Endothelial cell of umbilical vein (primary cell): Measurements from ENCODE around the gene SELENOM.

Source experiments
- EZH2 ChIP-seq: IDR thresholded peaks from 2 replicates; pipeline ENCODE4 v1.6.1; 2012; ENCODE audit warnings: borderline replicate concordance, low read depth, mild to moderate bottlenecking, moderate library complexity, low read length, inconsistent platforms; ENCODE audit not compliant: severe bottlenecking
- TF ChIP-seq, protein P1 (sequence below), 2 donors: IDR thresholded peaks; 1 replicate in 1 of 2; 2 replicates in 1 of 2; pipeline ENCODE4 v1.5.1; 2011; ENCODE audit warnings: low read length in 2 of 2, mild to moderate bottlenecking in 2 of 2, moderate library complexity in 2 of 2, control low read depth in 1 of 2, inconsistent platforms in 1 of 2, low read depth in 1 of 2; ENCODE audit not compliant: insufficient read depth in 1 of 2; ENCODE audit errors: extremely low read depth in 1 of 2

DNA sequence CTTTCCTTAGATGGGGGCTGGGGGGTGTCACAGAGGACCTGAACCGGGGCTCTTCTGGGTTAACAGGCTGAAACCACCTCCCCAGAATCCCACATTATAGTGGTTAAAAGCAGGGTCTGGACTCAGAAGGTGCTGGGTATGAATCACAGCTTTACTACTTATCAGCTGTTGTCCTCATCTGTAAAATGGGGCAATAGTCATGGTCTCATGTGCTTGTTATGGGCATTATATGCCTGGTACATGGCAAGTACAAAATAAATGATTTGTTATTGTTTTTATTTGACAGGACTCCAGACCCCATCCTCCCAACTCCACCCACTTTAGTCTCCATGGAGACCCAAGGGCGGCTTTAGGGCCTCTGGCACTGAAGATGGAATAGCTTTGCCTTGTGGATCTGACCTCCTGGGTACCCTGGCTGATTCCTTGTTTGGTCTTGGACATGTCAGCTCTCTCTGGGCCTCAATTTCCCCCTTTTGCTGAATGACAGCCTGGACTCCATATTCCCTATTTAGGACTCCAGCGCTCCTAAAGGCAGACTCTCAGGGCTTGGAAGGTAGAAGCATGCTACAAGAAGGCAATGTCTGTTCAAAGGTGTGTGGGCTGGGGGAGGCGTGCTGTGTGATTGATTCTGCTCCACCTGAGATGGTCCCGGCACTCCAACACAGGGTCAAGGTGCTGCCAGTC, 27.1 kb downstream of the SELENOM start:
- TF ChIP-seq, protein P1, sequence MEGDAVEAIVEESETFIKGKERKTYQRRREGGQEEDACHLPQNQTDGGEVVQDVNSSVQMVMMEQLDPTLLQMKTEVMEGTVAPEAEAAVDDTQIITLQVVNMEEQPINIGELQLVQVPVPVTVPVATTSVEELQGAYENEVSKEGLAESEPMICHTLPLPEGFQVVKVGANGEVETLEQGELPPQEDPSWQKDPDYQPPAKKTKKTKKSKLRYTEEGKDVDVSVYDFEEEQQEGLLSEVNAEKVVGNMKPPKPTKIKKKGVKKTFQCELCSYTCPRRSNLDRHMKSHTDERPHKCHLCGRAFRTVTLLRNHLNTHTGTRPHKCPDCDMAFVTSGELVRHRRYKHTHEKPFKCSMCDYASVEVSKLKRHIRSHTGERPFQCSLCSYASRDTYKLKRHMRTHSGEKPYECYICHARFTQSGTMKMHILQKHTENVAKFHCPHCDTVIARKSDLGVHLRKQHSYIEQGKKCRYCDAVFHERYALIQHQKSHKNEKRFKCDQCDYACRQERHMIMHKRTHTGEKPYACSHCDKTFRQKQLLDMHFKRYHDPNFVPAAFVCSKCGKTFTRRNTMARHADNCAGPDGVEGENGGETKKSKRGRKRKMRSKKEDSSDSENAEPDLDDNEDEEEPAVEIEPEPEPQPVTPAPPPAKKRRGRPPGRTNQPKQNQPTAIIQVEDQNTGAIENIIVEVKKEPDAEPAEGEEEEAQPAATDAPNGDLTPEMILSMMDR (IDR thresholded peaks at IDR 0.05; ENCODE audit: extremely low read depth in 1 of 2, insufficient read depth in 1 of 2, low read depth in 1 of 2, low read length in 2 of 2): no peak
- TF ChIP-seq EZH2: no peak
